HEK293T (cell line): ENCODE results near the gene KRTAP20-2.

Experiments used
- ARNT ChIP-seq: fragments of 450-650 bp; IDR thresholded peaks from 2 replicates; pipeline ENCODE4 v1.6.1; 2017; ENCODE audit warnings: mild to moderate bottlenecking
- BHLHE40 ChIP-seq: fragments of 450-650 bp; IDR thresholded peaks from 2 replicates; pipeline ENCODE4 v1.6.1; 2016; ENCODE audit warnings: mild to moderate bottlenecking, moderate library complexity, borderline replicate concordance
- CTBP1 ChIP-seq: fragments of 450-650 bp; IDR thresholded peaks from 2 replicates; pipeline ENCODE4 v1.6.1; 2016; ENCODE audit warnings: borderline replicate concordance
- ELF4 ChIP-seq: fragments of 450-650 bp; IDR thresholded peaks from 2 replicates; pipeline ENCODE4 v1.6.1; 2017; ENCODE audit warnings: antibody characterized with exemption
- FOXA1 ChIP-seq: fragments of 450-650 bp; IDR thresholded peaks from 2 replicates; pipeline ENCODE4 v1.6.1; 2016; ENCODE audit warnings: mild to moderate bottlenecking
- FOXK2 ChIP-seq: fragments of 450-650 bp; IDR thresholded peaks from 2 replicates; pipeline ENCODE4 v1.6.1; 2016; ENCODE audit warnings: mild to moderate bottlenecking
- FOXM1 ChIP-seq: fragments of 450-650 bp; IDR thresholded peaks from 2 replicates; pipeline ENCODE4 v1.6.1; 2017; ENCODE audit warnings: mild to moderate bottlenecking, borderline replicate concordance
- L3MBTL2 ChIP-seq: fragments of 450-650 bp; conservative IDR thresholded peaks from 2 replicates; pipeline ENCODE4 v1.6.1; 2016; ENCODE audit warnings: mild to moderate bottlenecking
- PKNOX1 ChIP-seq: fragments of 450-650 bp; IDR thresholded peaks from 2 replicates; pipeline ENCODE4 v1.6.1; 2016
- SP1 ChIP-seq: fragments of 450-650 bp; IDR thresholded peaks from 2 replicates; pipeline ENCODE4 v1.6.1; 2017
- SUZ12 ChIP-seq: fragments of 450-650 bp; IDR thresholded peaks from 2 replicates; pipeline ENCODE4 v1.6.1; 2016; ENCODE audit warnings: mild to moderate bottlenecking
- TARDBP ChIP-seq: fragments of 450-650 bp; IDR thresholded peaks from 2 replicates; pipeline ENCODE4 v1.6.1; 2016
- ZNF384 ChIP-seq: fragments of 450-650 bp; IDR thresholded peaks from 2 replicates; pipeline ENCODE4 v1.6.1; 2016

GRCh38 chr21:30590297-30590696 is 44.7 kb upstream of the KRTAP20-2 start, which contains the start of gene KRTAP22-2:
- TF ChIP-seq TARDBP (no peak), BHLHE40 (no peak), ZNF384 (no peak), SUZ12 (no peak), ELF4 (no peak), CTBP1 (no peak), FOXM1 (no peak), SP1 (no peak), FOXK2 (no peak), FOXA1 (no peak), ARNT (no peak), PKNOX1 (no peak), L3MBTL2 (no peak)
